Endodermal cell (in vitro differentiated cells): ENCODE results near the gene LRRC25. TPM values are rescaled to one million over a fixed set of nuclear protein-coding genes. Genes with fewer than 3 reads are reported as not detected.

Experiments
- DNase-seq: peaks from one replicate; pipeline ENCODE4 v3.0.0-alpha.2; 2017
- H3K27ac ChIP-seq: 2 replicates; pipeline ENCODE4 v1.5.1; 2013; ENCODE audit warnings: mild to moderate bottlenecking, low read depth, low read length, moderate library complexity
- H3K27me3 ChIP-seq: 2 replicates; pipeline ENCODE4 v1.6.1; 2013; ENCODE audit warnings: mild to moderate bottlenecking, low read length, moderate library complexity; ENCODE audit not compliant: insufficient read depth, control insufficient read depth, poor library complexity, severe bottlenecking
- H3K36me3 ChIP-seq: 2 replicates; pipeline ENCODE4 v1.7.0; 2013; ENCODE audit warnings: mild to moderate bottlenecking, low read length, moderate library complexity; ENCODE audit not compliant: control insufficient read depth, insufficient read depth
- H3K4me1 ChIP-seq: one replicate; pipeline ENCODE4 v1.7.0; 2013; ENCODE audit warnings: low read length; ENCODE audit not compliant: control insufficient read depth, insufficient read depth
- H3K4me3 ChIP-seq: 2 replicates; pipeline ENCODE4 v1.5.1; 2013; ENCODE audit warnings: mild to moderate bottlenecking, low read length, moderate library complexity
- H3K9ac ChIP-seq: 2 replicates; pipeline ENCODE4 v1.6.1; 2013; ENCODE audit warnings: mild to moderate bottlenecking, low read length, moderate library complexity; ENCODE audit not compliant: poor library complexity, severe bottlenecking; ENCODE audit errors: extremely low read depth
- H3K9me3 ChIP-seq: 2 replicates; pipeline ENCODE4 v1.6.1; 2013; ENCODE audit warnings: mild to moderate bottlenecking, low read length, moderate library complexity; ENCODE audit not compliant: control insufficient read depth
- H3K27ac Mint-ChIP-seq: 2 replicates; pipeline ENCODE4 v1.8.0; 2020; ENCODE audit warnings: mixed read lengths
- H3K27me3 Mint-ChIP-seq: 2 replicates; pipeline ENCODE4 v1.8.0; 2021; ENCODE audit warnings: mild to moderate bottlenecking, mixed read lengths; ENCODE audit not compliant: insufficient read depth
- H3K36me3 Mint-ChIP-seq: 2 replicates; pipeline ENCODE4 v1.8.0; 2020; ENCODE audit warnings: low read depth, mixed read lengths
- H3K4me1 Mint-ChIP-seq: 2 replicates; pipeline ENCODE4 v1.8.0; 2020; ENCODE audit warnings: mixed read lengths
- H3K4me3 Mint-ChIP-seq: 2 replicates; pipeline ENCODE4 v1.8.0; 2020; ENCODE audit warnings: mild to moderate bottlenecking, moderate library complexity, mixed read lengths
- H3K9me3 Mint-ChIP-seq: 2 replicates; pipeline ENCODE4 v1.8.0; 2020; ENCODE audit warnings: mild to moderate bottlenecking, mixed read lengths
- WGBS, 2 experiments: methylation state at CpG; one replicate each; pipeline versions ENCODE4 v1.1.5 to v1.1.7; 2013; ENCODE audit warnings: missing lambda C conversion rate in 2 of 2, mixed read lengths in 1 of 2; ENCODE audit not compliant: insufficient coverage in 1 of 2, insufficient read length in 1 of 2; 5-methylcytosine and 5-hydroxymethylcytosine counted together
- total RNA-seq, 2 donors: library from RNA; stranded (reverse); fragmentation: NEBNext Ultra II Directional in 1 of 2; extraction: Animal tissue kit (Norgen Biotek cat#: 25700) in 1 of 2; gene quantifications; 2 replicates in 1 of 2; 3 replicates in 1 of 2; pipeline ENCODE4 v1.2.1, GENCODE V29; 2021
- TF ChIP-seq, protein P1 (sequence below): fragments of 200-600 bp; sonication (generic); conservative IDR thresholded peaks from 2 replicates; pipeline ENCODE4 v1.5.0; 2021; ENCODE audit warnings: antibody characterized with exemption, mild to moderate bottlenecking

The LRRC25 gene
- total RNA-seq, 2 donors from 2014 or later, result not detected

- peaks cover 18% of the 10 kb centered on the region for H3K36me3 Mint-ChIP-seq
- TF ChIP-seq, protein P1, sequence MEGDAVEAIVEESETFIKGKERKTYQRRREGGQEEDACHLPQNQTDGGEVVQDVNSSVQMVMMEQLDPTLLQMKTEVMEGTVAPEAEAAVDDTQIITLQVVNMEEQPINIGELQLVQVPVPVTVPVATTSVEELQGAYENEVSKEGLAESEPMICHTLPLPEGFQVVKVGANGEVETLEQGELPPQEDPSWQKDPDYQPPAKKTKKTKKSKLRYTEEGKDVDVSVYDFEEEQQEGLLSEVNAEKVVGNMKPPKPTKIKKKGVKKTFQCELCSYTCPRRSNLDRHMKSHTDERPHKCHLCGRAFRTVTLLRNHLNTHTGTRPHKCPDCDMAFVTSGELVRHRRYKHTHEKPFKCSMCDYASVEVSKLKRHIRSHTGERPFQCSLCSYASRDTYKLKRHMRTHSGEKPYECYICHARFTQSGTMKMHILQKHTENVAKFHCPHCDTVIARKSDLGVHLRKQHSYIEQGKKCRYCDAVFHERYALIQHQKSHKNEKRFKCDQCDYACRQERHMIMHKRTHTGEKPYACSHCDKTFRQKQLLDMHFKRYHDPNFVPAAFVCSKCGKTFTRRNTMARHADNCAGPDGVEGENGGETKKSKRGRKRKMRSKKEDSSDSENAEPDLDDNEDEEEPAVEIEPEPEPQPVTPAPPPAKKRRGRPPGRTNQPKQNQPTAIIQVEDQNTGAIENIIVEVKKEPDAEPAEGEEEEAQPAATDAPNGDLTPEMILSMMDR, result no peak
- no peak overlapping the region for H3K27ac Mint-ChIP-seq
These were observed 46.0 kb upstream of the LRRC25 start for GRCh38 chr19:18443406-18443805.

DNA sequence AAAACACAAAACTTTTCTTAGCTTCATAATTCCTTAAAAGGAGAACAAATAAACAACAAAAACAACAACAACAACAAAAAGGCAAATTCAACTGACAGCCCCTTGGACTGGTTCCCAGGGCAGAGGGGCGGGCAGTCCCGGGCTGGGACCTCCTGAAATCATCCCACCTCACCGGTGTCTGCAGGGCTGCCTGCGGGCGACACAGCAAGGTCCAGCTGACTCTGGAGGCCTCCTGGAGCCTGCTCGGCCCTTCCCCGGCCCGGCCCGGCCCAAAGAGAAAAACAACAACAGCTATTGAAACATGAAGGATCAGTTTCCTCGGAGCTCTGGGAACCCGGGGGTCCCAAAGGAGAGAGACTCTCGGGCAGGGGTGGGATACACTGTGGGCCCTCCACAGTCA is 45.5 kb upstream of the LRRC25 start:
- Mint-ChIP-seq H3K27ac (peak overlapping the region; percentile 58), H3K4me3 (no peak overlapping the region), H3K36me3 (peaks cover 14% of the 10 kb centered on the region), H3K4me1 (peaks cover 13% of the 10 kb centered on the region), H3K27me3 (no peaks in the 10 kb centered on the region), H3K9me3 (peaks cover 3% of the 10 kb centered on the region)
- no peak overlapping the region for H3K9ac ChIP-seq
- no peaks in the 10 kb centered on the region for H3K9me3 ChIP-seq
- peaks cover 4% of the 10 kb centered on the region for H3K36me3 ChIP-seq
- no peak for DNase-seq
- peaks cover 15% of the 10 kb centered on the region for H3K4me1 ChIP-seq
- no peak overlapping the region for H3K4me3 ChIP-seq
- no peak overlapping the region for H3K27ac ChIP-seq
- 93 to 97% methylated on average over 12 of the region's 12 CpGs for WGBS, 2 experiments
- TF ChIP-seq, protein P1, result no peak
- no peaks in the 10 kb centered on the region for H3K27me3 ChIP-seq

More at GRCh38 chr19:18443406-18443805, 46.0 kb upstream of the LRRC25 start:
- 87 to 91% methylated on average over 3 to 6 of the region's 6 CpGs for WGBS, 2 experiments
- H3K4me1 ChIP-seq, result peaks cover 13% of the 10 kb centered on the region
- peaks cover 4% of the 10 kb centered on the region for H3K36me3 ChIP-seq
- H3K9me3 ChIP-seq, result no peaks in the 10 kb centered on the region
- peaks cover 3% of the 10 kb centered on the region for H3K9me3 Mint-ChIP-seq
- H3K4me1 Mint-ChIP-seq, result peaks cover 13% of the 10 kb centered on the region
- H3K27me3 ChIP-seq, result no peaks in the 10 kb centered on the region
- H3K4me3 Mint-ChIP-seq, result no peak overlapping the region
- H3K4me3 ChIP-seq, result no peak overlapping the region
- H3K27me3 Mint-ChIP-seq, result no peaks in the 10 kb centered on the region
- H3K9ac ChIP-seq, result no peak overlapping the region
- no peak overlapping the region for H3K27ac ChIP-seq
- no peak for DNase-seq

DNA sequence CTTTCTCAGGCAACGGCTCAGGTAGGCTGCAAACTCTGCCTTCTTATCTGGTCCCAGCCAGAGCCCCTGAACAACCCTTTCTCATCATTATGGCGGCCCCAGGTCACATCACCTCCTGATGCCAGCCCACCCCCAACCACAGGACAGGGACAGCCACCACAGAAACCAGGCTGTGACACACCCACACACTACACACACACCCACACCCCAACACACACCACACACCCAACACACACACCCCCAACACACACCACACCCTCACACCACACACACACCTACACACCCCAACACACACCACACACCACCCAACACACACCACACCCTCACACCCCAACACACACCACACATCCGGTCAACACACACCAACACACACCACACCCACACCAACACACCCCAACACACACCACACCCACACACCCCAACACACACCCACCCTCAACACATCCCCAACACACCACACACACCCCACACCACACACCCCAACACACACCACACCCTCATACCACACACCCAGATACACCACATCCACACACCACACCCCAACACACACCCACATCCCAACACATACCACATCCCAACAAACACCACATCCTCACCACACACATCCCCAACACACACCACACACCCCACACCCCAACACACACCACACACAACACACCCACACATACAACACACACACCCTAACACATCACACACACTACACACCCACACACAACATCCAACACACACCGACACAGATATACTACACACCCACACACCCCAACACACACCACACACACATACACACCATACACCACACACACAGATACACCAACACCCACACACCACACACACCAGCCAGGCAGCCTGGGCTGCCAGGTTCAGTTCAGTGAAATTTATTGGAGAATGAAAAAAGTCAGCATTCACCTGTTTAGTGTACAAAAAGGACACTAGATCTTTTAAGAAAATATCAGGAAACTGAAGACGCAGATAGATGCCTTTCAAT is 44.7 kb upstream of the LRRC25 start:
- peaks cover 13% of the 10 kb centered on the region for H3K4me1 Mint-ChIP-seq
- no peak overlapping the region for H3K27ac Mint-ChIP-seq
- TF ChIP-seq, protein P1, result no peak
- no peak for DNase-seq
- peaks cover 14% of the 10 kb centered on the region for H3K36me3 Mint-ChIP-seq
- Histone ChIP-seq H3K4me3 (no peak overlapping the region), H3K36me3 (peaks cover 4% of the 10 kb centered on the region), H3K9ac (no peak overlapping the region), H3K4me1 (peaks cover 15% of the 10 kb centered on the region), H3K27ac (no peak overlapping the region), H3K27me3 (no peaks in the 10 kb centered on the region), H3K9me3 (no peaks in the 10 kb centered on the region)
- WGBS, 2 experiments, result 90 to 95% methylated on average over 2 to 4 of the region's 5 CpGs
- no peaks in the 10 kb centered on the region for H3K27me3 Mint-ChIP-seq
- peaks cover 3% of the 10 kb centered on the region for H3K9me3 Mint-ChIP-seq
- H3K4me3 Mint-ChIP-seq, result no peak overlapping the region
